AG09319 (cell line): ENCODE measurements around the gene ACR.

Source experiments
- DNase-seq: peaks from one replicate; pipeline ENCODE4 v3.0.0-alpha.2; 2010; ENCODE audit warnings: low read depth; ENCODE audit errors: extremely low read depth
- CTCF ChIP-seq: IDR thresholded peaks from 2 replicates; pipeline ENCODE4 v1.5.1; 2011; ENCODE audit warnings: low read depth, mild to moderate bottlenecking, inconsistent platforms, low read length, moderate library complexity

The ACR gene

GRCh38 chr22:50699756-50700386, 38.1 kb upstream of the ACR start:
- TF ChIP-seq CTCF = no peak; the same call in none of the 2 replicates
- DNase-seq = no peak

GRCh38 chr22:50700387-50701075, 37.5 kb upstream of the ACR start:
- no peak for DNase-seq
- no peak for TF ChIP-seq CTCF

- DNase-seq = no peak
These were observed 37.0 kb upstream of the ACR start for GRCh38 chr22:50701076-50701419.

GRCh38 chr22:50701428-50702154, 36.4 kb upstream of the ACR start:
- no peak for DNase-seq
- no peak for TF ChIP-seq CTCF

More at GRCh38 chr22:50701076-50701419, 37.0 kb upstream of the ACR start:
- TF ChIP-seq CTCF = no peak

GRCh38 chr22:50702261-50702671, 35.7 kb upstream of the ACR start:
- DNase-seq = no peak

GRCh38 chr22:50702821-50703725, 34.9 kb upstream of the ACR start:
- TF ChIP-seq CTCF = no peak
- no peak for DNase-seq

More at GRCh38 chr22:50702261-50702671, 35.7 kb upstream of the ACR start:
- TF ChIP-seq CTCF = no peak
